ENCODE measurements around the gene MTERF1. TPM values are rescaled to one million over a fixed set of nuclear protein-coding genes. Genes with fewer than 3 reads are reported as not detected.
A peak's percentile ranks its signal among the peaks of the same experiment; 100 is the strongest.

Gene MTERF1
- total RNA-seq, 1 experiment from 2014 or later = 12.0 TPM

GRCh38 chr7:91880413-91881241 is at the start of gene MTERF1 (continued):
- TF ChIP-seq, protein P1, sequence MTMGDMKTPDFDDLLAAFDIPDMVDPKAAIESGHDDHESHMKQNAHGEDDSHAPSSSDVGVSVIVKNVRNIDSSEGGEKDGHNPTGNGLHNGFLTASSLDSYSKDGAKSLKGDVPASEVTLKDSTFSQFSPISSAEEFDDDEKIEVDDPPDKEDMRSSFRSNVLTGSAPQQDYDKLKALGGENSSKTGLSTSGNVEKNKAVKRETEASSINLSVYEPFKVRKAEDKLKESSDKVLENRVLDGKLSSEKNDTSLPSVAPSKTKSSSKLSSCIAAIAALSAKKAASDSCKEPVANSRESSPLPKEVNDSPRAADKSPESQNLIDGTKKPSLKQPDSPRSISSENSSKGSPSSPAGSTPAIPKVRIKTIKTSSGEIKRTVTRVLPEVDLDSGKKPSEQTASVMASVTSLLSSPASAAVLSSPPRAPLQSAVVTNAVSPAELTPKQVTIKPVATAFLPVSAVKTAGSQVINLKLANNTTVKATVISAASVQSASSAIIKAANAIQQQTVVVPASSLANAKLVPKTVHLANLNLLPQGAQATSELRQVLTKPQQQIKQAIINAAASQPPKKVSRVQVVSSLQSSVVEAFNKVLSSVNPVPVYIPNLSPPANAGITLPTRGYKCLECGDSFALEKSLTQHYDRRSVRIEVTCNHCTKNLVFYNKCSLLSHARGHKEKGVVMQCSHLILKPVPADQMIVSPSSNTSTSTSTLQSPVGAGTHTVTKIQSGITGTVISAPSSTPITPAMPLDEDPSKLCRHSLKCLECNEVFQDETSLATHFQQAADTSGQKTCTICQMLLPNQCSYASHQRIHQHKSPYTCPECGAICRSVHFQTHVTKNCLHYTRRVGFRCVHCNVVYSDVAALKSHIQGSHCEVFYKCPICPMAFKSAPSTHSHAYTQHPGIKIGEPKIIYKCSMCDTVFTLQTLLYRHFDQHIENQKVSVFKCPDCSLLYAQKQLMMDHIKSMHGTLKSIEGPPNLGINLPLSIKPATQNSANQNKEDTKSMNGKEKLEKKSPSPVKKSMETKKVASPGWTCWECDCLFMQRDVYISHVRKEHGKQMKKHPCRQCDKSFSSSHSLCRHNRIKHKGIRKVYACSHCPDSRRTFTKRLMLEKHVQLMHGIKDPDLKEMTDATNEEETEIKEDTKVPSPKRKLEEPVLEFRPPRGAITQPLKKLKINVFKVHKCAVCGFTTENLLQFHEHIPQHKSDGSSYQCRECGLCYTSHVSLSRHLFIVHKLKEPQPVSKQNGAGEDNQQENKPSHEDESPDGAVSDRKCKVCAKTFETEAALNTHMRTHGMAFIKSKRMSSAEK (CRISPR knock-in tag; IDR thresholded peaks at IDR 0.05; ENCODE audit: borderline replicate concordance) = no peak
- TF ChIP-seq E2F4 (CRISPR knock-in tag; IDR thresholded peaks at IDR 0.05; ENCODE audit: borderline replicate concordance, low read depth) (no peak), SMAD3 (CRISPR knock-in tag; IDR thresholded peaks at IDR 0.05; ENCODE audit: borderline replicate concordance) (peak; percentile 69; the same call in 1 of the 2 replicates), MXD4 (CRISPR knock-in tag; IDR thresholded peaks at IDR 0.05; ENCODE audit: borderline replicate concordance) (no peak), FOXP1 (CRISPR knock-in tag; IDR thresholded peaks at IDR 0.05; ENCODE audit: borderline replicate concordance) (peak; percentile 81), FOXJ3 (CRISPR knock-in tag; IDR thresholded peaks at IDR 0.05; ENCODE audit: borderline replicate concordance) (no peak), FOXK1 (CRISPR knock-in tag; IDR thresholded peaks at IDR 0.05) (peak; percentile 86), OVOL2 (CRISPR knock-in tag; IDR thresholded peaks at IDR 0.05; ENCODE audit: borderline replicate concordance) (no peak), ZBTB21 (CRISPR knock-in tag; IDR thresholded peaks at IDR 0.05; ENCODE audit: borderline replicate concordance) (no peak), PRRX2 (CRISPR knock-in tag; IDR thresholded peaks at IDR 0.05) (no peak), ZNF121 (CRISPR knock-in tag; IDR thresholded peaks at IDR 0.05) (no peak), ARID4B (CRISPR knock-in tag; IDR thresholded peaks at IDR 0.05; ENCODE audit: borderline replicate concordance) (peak; percentile 69; the same call in 1 of the 2 replicates), ZNF263 (CRISPR knock-in tag; IDR thresholded peaks at IDR 0.05; ENCODE audit: low read depth) (no peak), ATF6 (CRISPR knock-in tag; IDR thresholded peaks at IDR 0.05) (no peak), NR2C2 (CRISPR knock-in tag; IDR thresholded peaks at IDR 0.05) (no peak)
- TF ChIP-seq, protein P2, sequence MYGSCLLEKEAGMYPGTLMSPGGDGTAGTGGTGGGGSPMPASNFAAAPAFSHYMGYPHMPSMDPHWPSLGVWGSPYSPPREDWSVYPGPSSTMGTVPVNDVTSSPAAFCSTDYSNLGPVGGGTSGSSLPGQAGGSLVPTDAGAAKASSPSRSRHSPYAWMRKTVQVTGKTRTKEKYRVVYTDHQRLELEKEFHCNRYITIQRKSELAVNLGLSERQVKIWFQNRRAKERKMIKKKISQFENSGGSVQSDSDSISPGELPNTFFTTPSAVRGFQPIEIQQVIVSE (CRISPR knock-in tag; IDR thresholded peaks at IDR 0.05; ENCODE audit: borderline replicate concordance) = no peak
- TF ChIP-seq, protein P3, sequence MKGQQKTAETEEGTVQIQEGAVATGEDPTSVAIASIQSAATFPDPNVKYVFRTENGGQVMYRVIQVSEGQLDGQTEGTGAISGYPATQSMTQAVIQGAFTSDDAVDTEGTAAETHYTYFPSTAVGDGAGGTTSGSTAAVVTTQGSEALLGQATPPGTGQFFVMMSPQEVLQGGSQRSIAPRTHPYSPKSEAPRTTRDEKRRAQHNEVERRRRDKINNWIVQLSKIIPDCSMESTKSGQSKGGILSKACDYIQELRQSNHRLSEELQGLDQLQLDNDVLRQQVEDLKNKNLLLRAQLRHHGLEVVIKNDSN (CRISPR knock-in tag; IDR thresholded peaks at IDR 0.05) = peak; percentile 36; the same call in 1 of the 2 replicates
- TF ChIP-seq, protein P4, sequence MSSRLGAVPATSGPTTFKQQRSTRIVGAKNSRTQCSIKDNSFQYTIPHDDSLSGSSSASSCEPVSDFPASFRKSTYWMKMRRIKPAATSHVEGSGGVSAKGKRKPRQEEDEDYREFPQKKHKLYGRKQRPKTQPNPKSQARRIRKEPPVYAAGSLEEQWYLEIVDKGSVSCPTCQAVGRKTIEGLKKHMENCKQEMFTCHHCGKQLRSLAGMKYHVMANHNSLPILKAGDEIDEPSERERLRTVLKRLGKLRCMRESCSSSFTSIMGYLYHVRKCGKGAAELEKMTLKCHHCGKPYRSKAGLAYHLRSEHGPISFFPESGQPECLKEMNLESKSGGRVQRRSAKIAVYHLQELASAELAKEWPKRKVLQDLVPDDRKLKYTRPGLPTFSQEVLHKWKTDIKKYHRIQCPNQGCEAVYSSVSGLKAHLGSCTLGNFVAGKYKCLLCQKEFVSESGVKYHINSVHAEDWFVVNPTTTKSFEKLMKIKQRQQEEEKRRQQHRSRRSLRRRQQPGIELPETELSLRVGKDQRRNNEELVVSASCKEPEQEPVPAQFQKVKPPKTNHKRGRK (CRISPR knock-in tag; IDR thresholded peaks at IDR 0.05; ENCODE audit: borderline replicate concordance) = no peak
- TF ChIP-seq, protein P5, sequence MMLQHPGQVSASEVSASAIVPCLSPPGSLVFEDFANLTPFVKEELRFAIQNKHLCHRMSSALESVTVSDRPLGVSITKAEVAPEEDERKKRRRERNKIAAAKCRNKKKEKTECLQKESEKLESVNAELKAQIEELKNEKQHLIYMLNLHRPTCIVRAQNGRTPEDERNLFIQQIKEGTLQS (CRISPR knock-in tag; conservative IDR thresholded peaks at IDR 0.05) = no peak
- TF ChIP-seq, protein P6, sequence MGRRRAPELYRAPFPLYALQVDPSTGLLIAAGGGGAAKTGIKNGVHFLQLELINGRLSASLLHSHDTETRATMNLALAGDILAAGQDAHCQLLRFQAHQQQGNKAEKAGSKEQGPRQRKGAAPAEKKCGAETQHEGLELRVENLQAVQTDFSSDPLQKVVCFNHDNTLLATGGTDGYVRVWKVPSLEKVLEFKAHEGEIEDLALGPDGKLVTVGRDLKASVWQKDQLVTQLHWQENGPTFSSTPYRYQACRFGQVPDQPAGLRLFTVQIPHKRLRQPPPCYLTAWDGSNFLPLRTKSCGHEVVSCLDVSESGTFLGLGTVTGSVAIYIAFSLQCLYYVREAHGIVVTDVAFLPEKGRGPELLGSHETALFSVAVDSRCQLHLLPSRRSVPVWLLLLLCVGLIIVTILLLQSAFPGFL (CRISPR knock-in tag; IDR thresholded peaks at IDR 0.05; ENCODE audit: borderline replicate concordance) = no peak

All from WTC11 (cell line).